Measurements from ENCODE around the gene TYW1B.

- no peak for TF ChIP-seq SUZ12 (IDR thresholded peaks at IDR 0.05; ENCODE audit: extremely low read depth, insufficient read depth, insufficient read length)
- TF ChIP-seq ZNF274 (IDR thresholded peaks at IDR 0.05; ENCODE audit: low read depth, low read length): no peak
- TF ChIP-seq YY1 (IDR thresholded peaks at IDR 0.05; ENCODE audit: insufficient read depth, insufficient read length): no peak
Measured at GRCh38 chr7:72540923-72541322, 287.1 kb downstream of the TYW1B start.
